ENCODE data around the gene FAM168A. TPM values are rescaled to one million over a fixed set of nuclear protein-coding genes. Genes with fewer than 3 reads are reported as not detected.

FAM168A gene
- total RNA-seq, 1 experiment from 2014 or later: 62.8 TPM

- Histone ChIP-seq H3K9me3 (ENCODE audit: control insufficient read depth, insufficient read depth, low read depth, low read length) (no peaks in the 10 kb centered on the region), H3K27me3 (ENCODE audit: control insufficient read depth, insufficient read depth, low read length) (no peaks in the 10 kb centered on the region), H3K36me3 (ENCODE audit: control insufficient read depth, insufficient read depth, low read length) (no peaks in the 10 kb centered on the region; the same call in 1 of the 2 replicates), H3K4me3 (ENCODE audit: low read depth in 2 of 2, low read length in 2 of 2) (no peak overlapping the region), H3K4me1 (ENCODE audit: control insufficient read depth, insufficient read depth, low read length) (no peaks in the 10 kb centered on the region), H3K27ac (ENCODE audit: low read length) (no peak overlapping the region)
- DNase-seq (ENCODE audit: low read depth, low spot score): no peak
- BruUV-seq (replicated peaks): no TSS peak
- in situ Hi-C loops (cut with HindIII; ENCODE audit: low pct_unique_long_range_greater_than_20kb, low sequenced_read_pairs) (no loop called here), intact Hi-C loops (cut with micrococcal nuclease; ENCODE audit: unreplicated experiment) (loop anchor here (10.0 kb wide), 1 partner anchor 94 kb away; the partner anchor contains the start of gene ARHGEF17)
- ChIA-PET CTCF (no interaction called here), POLR2A (no interaction called here)
- TF ChIP-seq POLR2AphosphoS5 (IDR thresholded peaks at IDR 0.05; ENCODE audit: low read depth, low read length) (no peak), CTCF (IDR thresholded peaks at IDR 0.05) (no peak), TCF7L2 (IDR thresholded peaks at IDR 0.05; ENCODE audit: low read depth, low read length) (no peak), REST (IDR thresholded peaks at IDR 0.05; ENCODE audit: insufficient read depth in 1 of 2, low read depth in 2 of 2, low read length in 1 of 2) (no peak), SIN3A (IDR thresholded peaks at IDR 0.05; ENCODE audit: borderline replicate concordance, insufficient read depth, low read depth, low read length) (no peak)
- ATAC-seq: no peak
These were observed 199.2 kb downstream of the FAM168A start for GRCh38 chr11:73398721-73399120.

GRCh38 chr11:73398132-73398526 lies 199.8 kb downstream of the FAM168A start:
- Histone ChIP-seq H3K9me3 (ENCODE audit: control insufficient read depth, insufficient read depth, low read depth, low read length) (no peaks in the 10 kb centered on the region), H3K27me3 (ENCODE audit: control insufficient read depth, insufficient read depth, low read length) (no peaks in the 10 kb centered on the region), H3K4me3 (ENCODE audit: low read depth in 2 of 2, low read length in 2 of 2) (no peak overlapping the region), H3K27ac (ENCODE audit: low read length) (no peak overlapping the region), H3K36me3 (ENCODE audit: control insufficient read depth, insufficient read depth, low read length) (no peaks in the 10 kb centered on the region; the same call in 1 of the 2 replicates), H3K4me1 (ENCODE audit: control insufficient read depth, insufficient read depth, low read length) (no peaks in the 10 kb centered on the region)
- TF ChIP-seq SIN3A (IDR thresholded peaks at IDR 0.05; ENCODE audit: borderline replicate concordance, insufficient read depth, low read depth, low read length) (no peak), CTCF (IDR thresholded peaks at IDR 0.05) (no peak), TCF7L2 (IDR thresholded peaks at IDR 0.05; ENCODE audit: low read depth, low read length) (no peak), REST (IDR thresholded peaks at IDR 0.05; ENCODE audit: insufficient read depth in 1 of 2, low read depth in 2 of 2, low read length in 1 of 2) (no peak), POLR2AphosphoS5 (IDR thresholded peaks at IDR 0.05; ENCODE audit: low read depth, low read length) (no peak)
- ATAC-seq (no peak), DNase-seq (ENCODE audit: low read depth, low spot score) (no peak)
- POLR2A ChIA-PET: no interaction called here
- in situ Hi-C loops (cut with HindIII; ENCODE audit: low pct_unique_long_range_greater_than_20kb, low sequenced_read_pairs): no loop called here
- intact Hi-C loops (cut with micrococcal nuclease; ENCODE audit: unreplicated experiment): loop anchor here (10.0 kb wide), 1 partner anchor 93 kb away; the partner anchor contains the start of gene ARHGEF17
- CTCF ChIA-PET: no interaction called here
- no TSS peak for BruUV-seq (replicated peaks)
